ENCODE measurements around the gene SERINC2. TPM values are rescaled to one million over a fixed set of nuclear protein-coding genes. Genes with fewer than 3 reads are reported as not detected.

Gene SERINC2
- total and polyA plus RNA-seq, 2 of the 8 experiments (the other 6 are each of a cell fraction or from before 2014, with no cell fraction given), result 31.4 to 60.0 TPM

DNA sequence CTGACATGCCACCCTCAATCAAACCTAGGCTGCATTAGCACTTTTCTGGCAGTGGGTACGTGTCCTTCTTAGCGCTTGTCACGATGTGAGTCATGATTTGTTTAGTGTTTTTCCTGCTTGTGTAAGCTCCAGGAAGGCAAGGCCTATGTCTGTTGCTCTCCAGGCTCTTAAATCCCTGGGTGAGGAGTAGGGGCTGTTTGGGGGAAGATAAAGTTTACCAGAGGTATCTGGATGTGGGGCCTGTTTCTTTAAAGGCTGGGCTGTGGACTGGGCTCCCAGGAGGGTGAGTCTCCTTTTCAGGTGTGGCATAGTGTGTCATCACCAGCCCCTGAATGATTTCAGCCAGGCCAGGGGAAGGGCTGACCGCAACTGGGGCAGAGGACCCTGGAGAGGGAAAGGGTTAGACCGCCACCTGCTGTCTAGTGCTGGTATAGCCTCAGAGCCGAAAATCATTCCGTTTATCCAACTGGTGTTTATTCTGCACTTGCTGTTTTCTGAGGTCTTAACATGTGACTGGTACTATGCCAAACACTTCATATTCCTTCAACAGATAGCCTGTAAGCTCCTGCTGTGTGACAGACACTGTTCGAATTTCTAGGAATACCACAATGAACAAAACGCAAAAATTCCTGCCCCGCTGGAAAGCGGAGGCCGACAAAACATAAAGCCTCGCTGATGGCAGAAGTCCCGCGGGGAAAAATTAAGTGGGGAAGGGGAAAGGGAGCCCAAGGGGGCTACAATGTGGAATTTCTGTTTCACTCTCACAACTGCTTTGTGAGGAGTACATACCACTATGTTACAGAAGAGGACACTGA is 9.7 kb downstream of the SERINC2 start:
- H2BK12ac ChIP-seq (ENCODE audit: low read depth, low read length), result no peak overlapping the region
- H4K5ac ChIP-seq (ENCODE audit: insufficient read length, low read depth, low read length), result no peak overlapping the region
- H3K79me1 ChIP-seq (ENCODE audit: low read depth, low read length), result no peaks in the 10 kb centered on the region
- no peak overlapping the region for H4K8ac ChIP-seq (ENCODE audit: extremely low read depth, insufficient read depth, low read length)
- peaks cover 0 to 3% (median 2%) of the 10 kb centered on the region in 4 experiments; a peak in 1 of 7 replicates for H3K4me1 ChIP-seq (replicated peaks in 1 of 4; ENCODE audit: control insufficient read depth in 3 of 4, insufficient read depth in 4 of 4, low read length in 3 of 4)
- no peak overlapping the region for H3K9ac ChIP-seq (replicated peaks in 1 of 4; ENCODE audit: extremely low read depth in 1 of 4, low read depth in 3 of 4, low read length in 3 of 4)
- H2AK5ac ChIP-seq (ENCODE audit: low read depth, low read length), result no peak overlapping the region
- H3K9me3 ChIP-seq (ENCODE audit: insufficient read depth in 2 of 2, low read depth in 1 of 2, low read length in 1 of 2), result no peaks in the 10 kb centered on the region
- WGBS, 2 experiments (ENCODE audit: extremely low coverage in 1 of 2, insufficient coverage in 1 of 2, insufficient read length in 1 of 2, insufficient replicate concordance in 2 of 2, low coverage in 1 of 2, low lambda C conversion rate in 2 of 2, missing lambda C conversion rate in 1 of 2), result 61% methylated on average over 15 of the region's 15 CpGs; no CpG with 5 or more reads in 1 of the 2 experiments
- DNase-seq (ENCODE audit: low read depth in 1 of 2, low spot score in 2 of 2) (peak in 1 of 2 experiments; percentile 95), FAIRE-seq (peak; percentile 97)
- CTCF ChIA-PET (ENCODE audit: partially characterized antibody), result interaction anchor here (0.7 to 19.2 kb wide), 52 partner anchors 10 to 682 kb away, joined by 3 to 415 read pairs (median 5); partner anchors contain the start of genes FABP3 and SERINC2
- H3K4me3 ChIP-seq (ENCODE audit: extremely low read depth in 1 of 4, insufficient read depth in 2 of 4, low read depth in 3 of 4, low read length in 4 of 4), result no peak overlapping the region
- no peak overlapping the region for H3K56ac ChIP-seq (replicated peaks; ENCODE audit: insufficient read length, low read depth, low read length)
- no peak overlapping the region for H3K14ac ChIP-seq (ENCODE audit: insufficient read length)
- H2BK5ac ChIP-seq (ENCODE audit: low read depth, low read length), result no peak overlapping the region
- H4K20me1 ChIP-seq (replicated peaks in 1 of 2; ENCODE audit: control insufficient read depth in 1 of 2, insufficient read depth in 2 of 2, low read length in 2 of 2), result peaks cover 5 to 6% of the 10 kb centered on the region in 2 experiments
- no peak overlapping the region for H3K23ac ChIP-seq (ENCODE audit: insufficient read length)
- H2BK120ac ChIP-seq (replicated peaks; ENCODE audit: low read depth, low read length), result no peak overlapping the region
- no peak overlapping the region for H2AFZ ChIP-seq (ENCODE audit: low read length)
- H3K18ac ChIP-seq (ENCODE audit: extremely low read depth, low read length), result no peak overlapping the region
- no peak overlapping the region for H2BK15ac ChIP-seq (ENCODE audit: low read length)
- no peak overlapping the region for H2BK20ac ChIP-seq (ENCODE audit: low read length)
- H3K27ac ChIP-seq (ENCODE audit: low read depth, low read length), result no peak overlapping the region
- H3K4ac ChIP-seq (replicated peaks; ENCODE audit: insufficient read length, low read depth, low read length), result no peak overlapping the region
- H3K27me3 ChIP-seq (replicated peaks in 1 of 4; ENCODE audit: control insufficient read depth in 3 of 4, extremely low read depth in 1 of 4, insufficient read depth in 3 of 4, low read length in 3 of 4), result no peaks in the 10 kb centered on the region
- peak; percentile 88 to 98 (median 88) for TF ChIP-seq CTCF (IDR thresholded peaks at IDR 0.05; ENCODE audit: control extremely low read depth in 1 of 3, insufficient read depth in 1 of 3, low read depth in 1 of 3, low read length in 3 of 3)
- TF ChIP-seq JUND (IDR thresholded peaks at IDR 0.05; ENCODE audit: low read length), result no peak
- no peak for TF ChIP-seq CBX5 (IDR thresholded peaks at IDR 0.05; ENCODE audit: low read depth, low read length)
- peak; percentile 95 to 97 for TF ChIP-seq RAD21 (IDR thresholded peaks at IDR 0.05 in 1 of 2, conservative IDR thresholded peaks at IDR 0.05 in 1 of 2; ENCODE audit: low read depth in 2 of 2, low read length in 2 of 2)
- no peak for TF ChIP-seq SIX5 (IDR thresholded peaks at IDR 0.05; ENCODE audit: low read depth, low read length)
- TF ChIP-seq USF2 (IDR thresholded peaks at IDR 0.05; ENCODE audit: low read length), result no peak
- H3K36me3 ChIP-seq (ENCODE audit: control insufficient read depth in 2 of 4, insufficient read depth in 4 of 4, low read length in 3 of 4), result peaks cover 0 to 6% (median 2%) of the 10 kb centered on the region in 4 experiments; a peak in 1 of 8 replicates
- H4K91ac ChIP-seq (replicated peaks; ENCODE audit: insufficient read length, low read length), result no peak overlapping the region
- H3K4me2 ChIP-seq (ENCODE audit: insufficient read depth in 1 of 2, low read depth in 2 of 2, low read length in 2 of 2), result no peak overlapping the region
- no peaks in the 10 kb centered on the region for H3K79me2 ChIP-seq (ENCODE audit: control insufficient read depth in 1 of 2, insufficient read depth in 2 of 2, low read length in 2 of 2)
- POLR2A ChIA-PET (ENCODE audit: partially characterized antibody), result interaction anchor here (0.9 to 1.6 kb wide), 5 partner anchors 26 to 126 kb away, joined by 3 to 5 read pairs (median 3); partner anchors contain the start of genes FABP3, SNRNP40 and ZCCHC17
- no peaks in the 10 kb centered on the region for H3K23me2 ChIP-seq (ENCODE audit: low read depth, low read length)
